BLaER1 (cell line): ENCODE data around the gene IFT122.
"Not testable (repeated sequence)": the region's sequence is repeated elsewhere in the genome, so short reads cannot be mapped to it uniquely, and the experiment has no call there.

Experiments
- H3K27ac ChIP-seq: shearing (Covaris generic); formaldehyde crosslinking; 2 replicates; pipeline ENCODE4 v1.8.1; 2022
- H3K27me3 ChIP-seq: shearing (Covaris generic); formaldehyde crosslinking; 2 replicates; pipeline ENCODE4 v1.8.1; 2022
- H3K36me3 ChIP-seq: shearing (Covaris generic); formaldehyde crosslinking; 2 replicates; pipeline ENCODE4 v1.8.1; 2022
- H3K4me1 ChIP-seq: shearing (Covaris generic); formaldehyde crosslinking; 2 replicates; pipeline ENCODE4 v1.8.1; 2022
- H3K4me2 ChIP-seq: shearing (Covaris generic); formaldehyde crosslinking; 2 replicates; pipeline ENCODE4 v1.8.1; 2022
- H3K4me3 ChIP-seq: shearing (Covaris generic); formaldehyde crosslinking; 2 replicates; pipeline ENCODE4 v1.8.1; 2022
- H3K9ac ChIP-seq: shearing (Covaris generic); formaldehyde crosslinking; 2 replicates; pipeline ENCODE4 v1.8.1; 2022
- H3K9me3 ChIP-seq: shearing (Covaris generic); formaldehyde crosslinking; 2 replicates; pipeline ENCODE4 v1.8.1; 2022
- H4K20me1 ChIP-seq: shearing (Covaris generic); formaldehyde crosslinking; 2 replicates; pipeline ENCODE4 v1.8.1; 2022
- Cebpa-rat ChIP-seq: shearing (Covaris generic); IDR thresholded peaks from 2 replicates; pipeline ENCODE4 v1.8.1; 2022

Gene IFT122

GRCh38 chr3:129503471-129504291, 63.7 kb downstream of the IFT122 start:
- Histone ChIP-seq H3K4me3 (no peak overlapping the region), H3K36me3 (peaks cover 45% of the 10 kb centered on the region), H3K27ac (no peak overlapping the region), H3K9ac (no peak overlapping the region), H3K4me2 (no peak overlapping the region), H4K20me1 (no peaks in the 10 kb centered on the region), H3K27me3 (no peaks in the 10 kb centered on the region), H3K9me3 (no peaks in the 10 kb centered on the region), H3K4me1 (peaks cover 46% of the 10 kb centered on the region)
- no peak for TF ChIP-seq Cebpa-rat

DNA sequence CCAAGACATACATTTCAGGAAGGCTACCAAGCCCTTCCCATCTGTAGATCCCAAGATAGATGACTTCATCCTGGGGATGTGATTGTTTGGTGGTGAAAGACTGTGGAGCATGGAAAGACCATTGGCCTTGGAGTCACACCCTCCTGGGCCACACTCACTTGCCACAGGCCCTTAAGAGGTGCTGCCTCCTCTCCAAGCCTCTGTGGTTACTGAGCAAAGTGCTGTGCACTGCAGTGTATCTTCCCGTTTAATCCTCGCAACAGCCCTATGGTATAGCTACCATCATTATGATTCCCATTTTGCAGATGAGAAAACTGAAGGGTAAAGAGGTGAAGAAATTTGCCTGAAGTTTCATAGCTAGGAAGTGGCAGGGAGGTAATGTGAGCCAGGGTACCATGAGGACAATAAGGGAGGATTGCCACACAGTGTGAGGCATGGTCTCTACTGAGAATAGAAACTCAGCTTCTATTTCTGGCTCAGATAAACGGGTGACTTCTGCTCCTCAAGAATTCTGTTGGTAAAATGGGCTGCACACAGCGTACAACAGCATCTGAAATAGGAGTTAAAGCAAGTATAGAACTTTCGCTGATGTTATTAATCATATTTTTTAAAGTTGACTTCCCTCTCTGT, 64.6 kb downstream of the IFT122 start:
- H3K9ac ChIP-seq, result no peak overlapping the region
- no peak for TF ChIP-seq Cebpa-rat
- H3K27ac ChIP-seq, result no peak overlapping the region
- peaks cover 45% of the 10 kb centered on the region for H3K36me3 ChIP-seq
- H3K9me3 ChIP-seq, result no peaks in the 10 kb centered on the region
- no peak overlapping the region for H3K4me3 ChIP-seq
- no peaks in the 10 kb centered on the region for H3K27me3 ChIP-seq
- H4K20me1 ChIP-seq, result no peaks in the 10 kb centered on the region
- peaks cover 50% of the 10 kb centered on the region for H3K4me1 ChIP-seq
- peak overlapping the region; percentile 9; the same call in 1 of the 2 replicates for H3K4me2 ChIP-seq

GRCh38 chr3:129505341-129505740, 65.3 kb downstream of the IFT122 start:
- Histone ChIP-seq H3K36me3 (peaks cover 39% of the 10 kb centered on the region), H3K27ac (0 out of 2 replicates have a peak overlapping the region, but pooled peaks have one; percentile 76)

GRCh38 chr3:129506231-129506742, 66.3 kb downstream of the IFT122 start:
- H3K27me3 ChIP-seq, result no peaks in the 10 kb centered on the region
- no peak overlapping the region for H3K4me3 ChIP-seq
- H3K27ac ChIP-seq, result peak overlapping the region; percentile 76
- peak overlapping the region; percentile 22; the same call in 1 of the 2 replicates for H3K9ac ChIP-seq
- TF ChIP-seq Cebpa-rat, result no peak
- H3K36me3 ChIP-seq, result peaks cover 29% of the 10 kb centered on the region
- H3K9me3 ChIP-seq, result no peaks in the 10 kb centered on the region
- H4K20me1 ChIP-seq, result no peaks in the 10 kb centered on the region
- peak overlapping the region; percentile 72 for H3K4me2 ChIP-seq
- H3K4me1 ChIP-seq, result peaks cover 67% of the 10 kb centered on the region

More at GRCh38 chr3:129505341-129505740, 65.3 kb downstream of the IFT122 start:
- H3K4me3 ChIP-seq, result no peak overlapping the region
- TF ChIP-seq Cebpa-rat, result no peak
- no peak overlapping the region for H3K9ac ChIP-seq
- H4K20me1 ChIP-seq, result no peaks in the 10 kb centered on the region
- no peak overlapping the region; the same call in 1 of the 2 replicates for H3K4me2 ChIP-seq
- no peaks in the 10 kb centered on the region for H3K27me3 ChIP-seq
- H3K4me1 ChIP-seq, result peaks cover 58% of the 10 kb centered on the region
- no peaks in the 10 kb centered on the region for H3K9me3 ChIP-seq

- Histone ChIP-seq H3K4me2 (peak overlapping the region; percentile 72), H3K27me3 (no peaks in the 10 kb centered on the region), H3K36me3 (peaks cover 28% of the 10 kb centered on the region), H3K9me3 (no peaks in the 10 kb centered on the region), H3K27ac (peak overlapping the region; percentile 76), H4K20me1 (no peaks in the 10 kb centered on the region), H3K9ac (peak overlapping the region; percentile 22), H3K4me3 (peak overlapping the region; percentile 37; the same call in 1 of the 2 replicates), H3K4me1 (peaks cover 67% of the 10 kb centered on the region)
- TF ChIP-seq Cebpa-rat, result no peak
Observed at GRCh38 chr3:129507181-129507831, 67.3 kb downstream of the IFT122 start.

GRCh38 chr3:129512595-129512994, 72.6 kb downstream of the IFT122 start:
- no peaks in the 10 kb centered on the region for H3K27me3 ChIP-seq
- H3K9me3 ChIP-seq, result no peaks in the 10 kb centered on the region
- H3K36me3 ChIP-seq, result peaks cover 43% of the 10 kb centered on the region
- no peaks in the 10 kb centered on the region for H4K20me1 ChIP-seq
- no peak overlapping the region for H3K4me2 ChIP-seq
- H3K4me3 ChIP-seq, result no peak overlapping the region
- H3K27ac ChIP-seq, result no peak overlapping the region
- no peak overlapping the region for H3K9ac ChIP-seq
- peaks cover 55% of the 10 kb centered on the region for H3K4me1 ChIP-seq
- no peak for TF ChIP-seq Cebpa-rat

- Histone ChIP-seq H3K4me2 (peak overlapping the region; percentile 40; the same call in 1 of the 2 replicates), H3K9ac (0 out of 2 replicates have a peak overlapping the region, but pooled peaks have one; percentile 4), H3K4me1 (peaks cover 44% of the 10 kb centered on the region), H3K36me3 (peaks cover 53% of the 10 kb centered on the region), H3K9me3 (no peaks in the 10 kb centered on the region), H3K27ac (peak overlapping the region; percentile 60), H4K20me1 (no peaks in the 10 kb centered on the region), H3K4me3 (no peak overlapping the region), H3K27me3 (no peaks in the 10 kb centered on the region)
- no peak for TF ChIP-seq Cebpa-rat
Observed at GRCh38 chr3:129513705-129514104, 73.7 kb downstream of the IFT122 start.

DNA sequence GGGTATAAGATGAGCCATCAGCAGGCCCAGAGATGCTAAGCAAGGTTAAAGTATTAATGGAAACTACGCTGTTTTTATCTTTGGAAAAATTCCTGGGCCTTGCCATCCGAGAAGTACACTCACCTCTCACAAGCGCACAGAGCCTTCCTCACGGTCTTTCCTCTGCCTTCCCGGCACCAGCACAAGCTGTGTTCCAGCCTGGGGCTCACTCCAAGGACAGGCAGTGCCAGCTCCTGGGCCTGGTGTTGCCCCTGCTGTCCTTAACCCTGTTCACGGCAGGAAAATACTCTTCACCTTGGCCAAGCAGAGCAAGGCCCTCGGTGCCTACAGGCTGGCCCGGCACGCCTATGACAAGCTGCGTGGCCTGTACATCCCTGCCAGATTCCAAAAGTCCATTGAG, 74.1 kb downstream of the IFT122 start:
- no peak overlapping the region for H3K4me3 ChIP-seq
- H3K36me3 ChIP-seq, result peaks cover 55% of the 10 kb centered on the region
- H3K27me3 ChIP-seq, result no peaks in the 10 kb centered on the region
- H3K4me2 ChIP-seq, result peak overlapping the region; percentile 40
- H3K4me1 ChIP-seq, result peaks cover 44% of the 10 kb centered on the region
- no peak for TF ChIP-seq Cebpa-rat
- H4K20me1 ChIP-seq, result no peaks in the 10 kb centered on the region
- H3K9ac ChIP-seq, result no peak overlapping the region
- peak overlapping the region; percentile 60 for H3K27ac ChIP-seq
- no peaks in the 10 kb centered on the region for H3K9me3 ChIP-seq

GRCh38 chr3:129514563-129514962, 74.5 kb downstream of the IFT122 start:
- no peak overlapping the region for H3K4me3 ChIP-seq
- H3K9ac ChIP-seq, result no peak overlapping the region
- H3K36me3 ChIP-seq, result peaks cover 60% of the 10 kb centered on the region
- H3K4me2 ChIP-seq, result peak overlapping the region; percentile 40
- no peaks in the 10 kb centered on the region for H3K9me3 ChIP-seq
- peaks cover 48% of the 10 kb centered on the region for H3K4me1 ChIP-seq
- H3K27ac ChIP-seq, result peak overlapping the region; percentile 60
- H3K27me3 ChIP-seq, result no peaks in the 10 kb centered on the region
- H4K20me1 ChIP-seq, result no peaks in the 10 kb centered on the region
- no peak for TF ChIP-seq Cebpa-rat

DNA sequence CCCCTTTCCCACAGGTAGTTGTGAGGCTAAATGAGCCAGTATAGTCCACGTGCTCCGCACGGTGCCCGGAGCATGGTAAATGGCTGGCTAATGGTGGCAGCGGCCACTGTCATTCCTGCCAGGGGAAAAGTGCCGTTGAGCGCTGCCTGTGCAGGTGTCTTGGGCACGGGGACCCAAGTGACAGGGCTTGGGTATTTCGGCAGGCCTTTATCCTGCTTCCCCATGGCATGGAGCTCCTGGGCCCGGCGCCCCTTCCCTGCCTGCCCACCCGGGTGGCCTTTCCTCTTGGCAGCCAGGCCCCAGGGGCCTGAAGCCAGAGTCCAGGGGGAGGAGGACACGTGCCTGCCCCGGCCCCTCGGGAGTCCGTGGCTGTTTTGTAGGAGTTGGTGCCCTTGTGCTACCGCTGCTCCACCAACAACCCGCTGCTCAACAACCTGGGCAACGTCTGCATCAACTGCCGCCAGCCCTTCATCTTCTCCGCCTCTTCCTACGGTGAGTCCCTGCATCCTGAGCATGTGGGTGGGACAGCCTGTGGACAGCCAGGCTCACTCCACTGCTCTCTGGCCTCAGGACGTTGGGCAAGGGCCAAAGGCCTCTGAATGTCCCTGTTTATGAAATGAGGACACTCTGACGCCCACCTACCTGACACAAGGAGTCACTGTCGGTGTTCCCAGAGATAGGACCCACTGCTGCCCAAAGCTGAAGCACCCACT, 75.2 kb downstream of the IFT122 start:
- not testable (repeated sequence) for H3K27me3 ChIP-seq, H3K27ac ChIP-seq, H3K9ac ChIP-seq, H4K20me1 ChIP-seq, H3K4me3 ChIP-seq, H3K9me3 ChIP-seq
- Histone ChIP-seq H3K4me2 (peak overlapping the region; percentile 40; the same call in 1 of the 2 replicates), H3K4me1 (peaks cover 41% of the 10 kb centered on the region), H3K36me3 (peaks cover 61% of the 10 kb centered on the region)

DNA sequence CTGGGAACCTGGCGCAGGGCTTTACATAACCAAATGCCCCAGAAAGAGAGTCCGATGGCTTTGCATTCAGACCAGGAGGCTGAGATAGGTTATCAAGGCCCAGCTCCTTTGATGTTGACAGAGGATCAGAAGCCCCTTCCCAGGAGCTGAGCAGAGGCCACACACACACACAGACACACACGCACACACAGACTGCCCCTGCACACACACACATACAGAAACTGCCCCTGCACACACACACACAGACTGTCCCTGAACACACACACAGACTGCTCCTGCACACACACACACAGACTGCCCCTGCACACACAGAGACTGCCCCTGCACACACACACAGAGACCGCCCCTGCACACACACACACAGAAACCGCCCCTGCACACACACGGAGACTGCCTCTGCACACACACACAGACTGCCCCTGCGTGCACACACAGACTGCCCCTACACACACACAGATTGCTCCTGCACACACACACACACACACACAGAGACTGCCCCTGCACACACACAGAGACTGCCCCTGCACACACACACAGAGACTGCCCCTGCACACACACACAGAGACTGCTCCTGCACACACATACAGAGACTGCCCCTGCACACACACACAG, 75.9 kb downstream of the IFT122 start:
- peaks cover 61% of the 10 kb centered on the region for H3K36me3 ChIP-seq
- H3K4me2 ChIP-seq, H3K9me3 ChIP-seq: not testable (repeated sequence)

More for the DNA sequence above, 75.9 kb downstream of the IFT122 start:
- not testable (repeated sequence) for H3K27me3 ChIP-seq, H3K4me3 ChIP-seq, H3K27ac ChIP-seq, H4K20me1 ChIP-seq, H3K9ac ChIP-seq
- H3K4me1 ChIP-seq, result peaks cover 35% of the 10 kb centered on the region
